ENCODE results near the gene GLS2.

GLS2 gene

GRCh38 chr12:56521590-56522371, 33.8 kb upstream of the GLS2 start, which contains the start of gene RBMS2:
Gene RBMS2, plus strand, starts transcription at chr12:56521820. Its CDS starts 204 bp downstream, at chr12:56522024.
- no peak within 1 kb of the TSS for H3K4me2 ChIP-seq (ENCODE audit: low read length)
- no peak within 1 kb of the TSS for H3K4me3 ChIP-seq (ENCODE audit: low read depth, low read length, poor library complexity, severe bottlenecking)
- no peaks in the 10 kb centered on the region for H3K79me2 ChIP-seq (ENCODE audit: insufficient read depth, low read length)
- no peaks in the 10 kb centered on the region for H3K9me3 ChIP-seq (ENCODE audit: low read length)
- no peak within 1 kb of the TSS for H3K27ac ChIP-seq (ENCODE audit: low read depth, low read length, poor library complexity, severe bottlenecking)
- H3K9ac ChIP-seq (ENCODE audit: low read length) = no peak within 1 kb of the TSS
- no peaks in the 10 kb centered on the region for H3F3A ChIP-seq (ENCODE audit: insufficient read depth, low read length)
- no peaks in the 10 kb centered on the region for H3K36me3 ChIP-seq (ENCODE audit: insufficient read depth, low read length)
- no peaks in the 10 kb centered on the region for H3K27me3 ChIP-seq (ENCODE audit: insufficient read depth, low read length)
- H3K9me2 ChIP-seq (ENCODE audit: low read depth, low read length) = no peaks in the 10 kb centered on the region
- H3K4me1 ChIP-seq (ENCODE audit: insufficient read depth, low read length, severe bottlenecking) = no peaks in the 10 kb centered on the region
- TF ChIP-seq CTCF (IDR thresholded peaks at IDR 0.05; ENCODE audit: low read length) (no peak), EZH2 (IDR thresholded peaks at IDR 0.05; ENCODE audit: borderline replicate concordance, low read length) (no peak)
- no peaks in the 10 kb centered on the region for H4K20me1 ChIP-seq (ENCODE audit: insufficient read depth, low read length)
- no peak within 1 kb of the TSS for H2AFZ ChIP-seq (ENCODE audit: low read length)

DNA sequence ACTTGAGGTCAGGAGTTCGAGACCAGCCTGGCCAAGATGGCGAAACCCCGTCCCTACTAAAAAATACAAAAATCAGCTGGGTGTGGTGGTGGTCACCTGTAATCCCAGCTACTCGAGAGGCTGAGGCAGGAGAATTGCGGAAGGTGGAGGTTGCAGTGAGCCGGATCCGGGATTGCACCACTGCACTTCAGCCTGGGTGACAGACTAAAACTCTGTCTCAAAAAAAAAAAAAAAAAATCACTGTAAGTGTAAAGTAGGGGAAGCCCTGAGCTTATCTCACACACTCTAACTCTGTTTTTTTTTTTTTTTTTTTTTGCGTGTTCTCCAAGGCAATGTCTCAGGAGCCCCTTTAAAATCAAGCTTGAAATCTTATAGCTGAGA, 33.2 kb upstream of the GLS2 start:
- TF ChIP-seq CTCF (IDR thresholded peaks at IDR 0.05; ENCODE audit: low read length) (no peak), EZH2 (IDR thresholded peaks at IDR 0.05; ENCODE audit: borderline replicate concordance, low read length) (no peak)
- Histone ChIP-seq H3F3A (ENCODE audit: insufficient read depth, low read length) (no peaks in the 10 kb centered on the region), H3K79me2 (ENCODE audit: insufficient read depth, low read length) (no peaks in the 10 kb centered on the region), H3K9me3 (ENCODE audit: low read length) (no peaks in the 10 kb centered on the region), H3K4me2 (ENCODE audit: low read length) (no peak overlapping the region), H3K9me2 (ENCODE audit: low read depth, low read length) (no peaks in the 10 kb centered on the region), H3K4me3 (ENCODE audit: low read depth, low read length, poor library complexity, severe bottlenecking) (no peak overlapping the region), H4K20me1 (ENCODE audit: insufficient read depth, low read length) (no peaks in the 10 kb centered on the region), H3K36me3 (ENCODE audit: insufficient read depth, low read length) (no peaks in the 10 kb centered on the region), H3K27me3 (ENCODE audit: insufficient read depth, low read length) (no peaks in the 10 kb centered on the region), H2AFZ (ENCODE audit: low read length) (no peak overlapping the region), H3K27ac (ENCODE audit: low read depth, low read length, poor library complexity, severe bottlenecking) (no peak overlapping the region), H3K9ac (ENCODE audit: low read length) (no peak overlapping the region), H3K4me1 (ENCODE audit: insufficient read depth, low read length, severe bottlenecking) (no peaks in the 10 kb centered on the region)

- no peak overlapping the region for H3K9ac ChIP-seq (ENCODE audit: low read length)
- no peaks in the 10 kb centered on the region for H3K79me2 ChIP-seq (ENCODE audit: insufficient read depth, low read length)
- no peaks in the 10 kb centered on the region for H3K9me3 ChIP-seq (ENCODE audit: low read length)
- no peaks in the 10 kb centered on the region for H4K20me1 ChIP-seq (ENCODE audit: insufficient read depth, low read length)
- no peaks in the 10 kb centered on the region for H3F3A ChIP-seq (ENCODE audit: insufficient read depth, low read length)
- no peaks in the 10 kb centered on the region for H3K9me2 ChIP-seq (ENCODE audit: low read depth, low read length)
- no peaks in the 10 kb centered on the region for H3K4me1 ChIP-seq (ENCODE audit: insufficient read depth, low read length, severe bottlenecking)
- no peak overlapping the region for H3K4me3 ChIP-seq (ENCODE audit: low read depth, low read length, poor library complexity, severe bottlenecking)
- H3K36me3 ChIP-seq (ENCODE audit: insufficient read depth, low read length) = no peaks in the 10 kb centered on the region
- H3K27me3 ChIP-seq (ENCODE audit: insufficient read depth, low read length) = no peaks in the 10 kb centered on the region
- H2AFZ ChIP-seq (ENCODE audit: low read length) = no peak overlapping the region
- H3K4me2 ChIP-seq (ENCODE audit: low read length) = no peak overlapping the region
- no peak overlapping the region for H3K27ac ChIP-seq (ENCODE audit: low read depth, low read length, poor library complexity, severe bottlenecking)
- TF ChIP-seq EZH2 (IDR thresholded peaks at IDR 0.05; ENCODE audit: borderline replicate concordance, low read length) (no peak), CTCF (IDR thresholded peaks at IDR 0.05; ENCODE audit: low read length) (no peak)
These were observed 32.5 kb upstream of the GLS2 start for GRCh38 chr12:56520506-56520905.
